GM23248 (cell line): ENCODE data around the gene DDX10. TPM values are rescaled to one million over a fixed set of nuclear protein-coding genes. Genes with fewer than 3 reads are reported as not detected.

Experiments
- DNase-seq: peaks from one replicate; pipeline ENCODE4 v3.0.0-alpha.2; 2015
- H2AFZ ChIP-seq: fragments of 200-600 bp; sonication (generic); 2 replicates; pipeline ENCODE4 v1.6.1; 2016; ENCODE audit warnings: antibody characterized with exemption
- H3F3A ChIP-seq: fragments of 200-600 bp; sonication (generic); 2 replicates; pipeline ENCODE4 v1.6.1; 2016; ENCODE audit warnings: mild to moderate bottlenecking, antibody characterized with exemption, mixed run types; ENCODE audit not compliant: insufficient read depth
- H3K27ac ChIP-seq: fragments of 200-600 bp; sonication (generic); 2 replicates; pipeline ENCODE4 v1.5.1; 2016; ENCODE audit warnings: mild to moderate bottlenecking
- H3K27me3 ChIP-seq: fragments of 200-600 bp; sonication (generic); replicated peaks from 2 replicates; pipeline ENCODE4 v1.6.1; 2016; ENCODE audit warnings: mild to moderate bottlenecking; ENCODE audit not compliant: insufficient read depth
- H3K36me3 ChIP-seq: fragments of 200-600 bp; sonication (generic); 2 replicates; pipeline ENCODE4 v1.6.1; 2016; ENCODE audit warnings: low read depth, mild to moderate bottlenecking
- H3K4me1 ChIP-seq: fragments of 200-600 bp; sonication (generic); 2 replicates; pipeline ENCODE4 v1.6.1; 2016; ENCODE audit warnings: mild to moderate bottlenecking; ENCODE audit not compliant: insufficient read depth
- H3K4me2 ChIP-seq: fragments of 200-600 bp; sonication (generic); one replicate; pipeline ENCODE4 v1.6.1; 2016; ENCODE audit warnings: mild to moderate bottlenecking; ENCODE audit not compliant: unreplicated experiment
- H3K4me3 ChIP-seq: fragments of 200-600 bp; sonication (generic); 2 replicates; pipeline ENCODE4 v1.5.1; 2016; ENCODE audit warnings: mild to moderate bottlenecking
- H3K79me2 ChIP-seq: fragments of 200-600 bp; sonication (generic); 2 replicates; pipeline ENCODE4 v1.6.1; 2016; ENCODE audit warnings: mild to moderate bottlenecking; ENCODE audit not compliant: insufficient read depth
- H3K9ac ChIP-seq: fragments of 200-600 bp; sonication (generic); 2 replicates; pipeline ENCODE4 v1.6.1; 2016; ENCODE audit warnings: mild to moderate bottlenecking
- H3K9me2 ChIP-seq: fragments of 200-600 bp; sonication (generic); 2 replicates; pipeline ENCODE4 v1.6.1; 2016; ENCODE audit warnings: mixed run types, mild to moderate bottlenecking, moderate library complexity; ENCODE audit not compliant: insufficient read depth
- H3K9me3 ChIP-seq: fragments of 200-600 bp; sonication (generic); one replicate; pipeline ENCODE4 v1.6.1; 2017; ENCODE audit warnings: low read depth
- H4K20me1 ChIP-seq: fragments of 200-600 bp; sonication (generic); 2 replicates; pipeline ENCODE4 v1.6.0; 2016; ENCODE audit not compliant: insufficient read depth
- EZH2 ChIP-seq: fragments of 200-600 bp; sonication (generic); IDR thresholded peaks from 2 replicates; pipeline ENCODE4 v1.6.1; 2018; ENCODE audit warnings: antibody characterized with exemption, mild to moderate bottlenecking; ENCODE audit not compliant: insufficient read depth, poor library complexity, severe bottlenecking
- EZH2phosphoT487 ChIP-seq: fragments of 200-600 bp; sonication (generic); IDR thresholded peaks from 2 replicates; pipeline ENCODE4 v1.6.1; 2018; ENCODE audit warnings: antibody characterized with exemption, moderate library complexity, mild to moderate bottlenecking, low read depth; ENCODE audit not compliant: insufficient read depth
- WGBS, 2 experiments: methylation state at CpG; one replicate each; pipeline ENCODE4 v1.1.6; 2015 to 2017; ENCODE audit warnings: low lambda C conversion rate in 2 of 2, low coverage in 1 of 2; ENCODE audit errors: missing lambda C conversion rate in 2 of 2; 5-methylcytosine and 5-hydroxymethylcytosine counted together
- in situ Hi-C: fragments of 300-500 bp; cut with MboI; formaldehyde crosslinking; loops from 2 replicates; pipeline ENCODE4 v1.15.0; 2020
- polyA plus RNA-seq: library from polyadenylated mRNA; unstranded; fragments of >200 nt; fragmentation: Nextera tagmentation; extraction: Ambion mirVana; gene quantifications from 2 replicates; pipeline ENCODE4 v1.2.1, GENCODE V29; 2016
- total RNA-seq: library from RNA; depleted of rRNA; stranded (reverse); fragments of >200 nt; shearing (Covaris generic); gene quantifications from 2 replicates; pipeline ENCODE4 v1.2.3, GENCODE V29; 2014; rRNA removed

Gene DDX10
- total RNA-seq: 11.5 and 31.2 TPM in 2 replicates
- 23.6 and 24.0 TPM in 2 replicates for polyA plus RNA-seq

DNA sequence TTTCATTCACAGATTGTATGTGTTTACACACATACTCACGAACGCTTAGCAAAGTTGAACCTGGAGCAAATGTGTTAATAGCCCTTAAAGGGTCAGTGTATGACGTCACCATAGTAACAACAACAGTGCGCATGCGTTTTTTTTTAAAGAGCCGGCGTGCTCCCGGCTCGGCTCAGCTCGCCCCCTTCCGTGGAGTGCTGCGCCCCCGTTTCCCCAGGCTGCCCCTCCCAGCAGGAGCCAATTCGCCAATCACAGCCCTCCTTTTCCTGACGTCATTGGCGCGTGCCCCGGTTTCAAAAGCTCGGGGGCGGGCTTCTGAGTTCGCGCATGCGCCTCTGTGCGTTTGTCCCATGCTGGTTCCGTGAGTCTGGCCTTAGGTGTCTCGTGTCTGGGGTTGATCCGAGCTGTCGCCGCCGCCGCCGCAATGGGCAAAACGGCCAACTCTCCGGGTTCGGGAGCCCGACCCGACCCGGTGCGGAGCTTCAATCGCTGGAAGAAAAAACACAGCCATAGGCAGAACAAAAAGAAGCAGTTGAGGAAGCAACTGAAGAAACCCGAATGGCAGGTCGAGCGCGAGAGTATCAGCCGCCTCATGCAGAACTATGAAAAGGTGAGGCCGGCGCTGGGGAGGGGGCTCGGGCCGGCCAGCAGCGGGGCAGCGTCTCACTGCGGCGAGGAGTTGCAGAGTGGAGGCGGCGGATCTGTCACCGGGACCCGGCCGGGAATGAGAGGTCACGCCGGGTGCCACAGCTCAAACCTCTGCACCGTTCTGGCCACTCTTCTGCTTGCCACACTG lies at the start of gene DDX10:
DDX10 (plus strand) TSS at position 340 of the 796 bp plus-strand sequence; CDS start at position 425, 85 bp downstream.
- Histone ChIP-seq H3K9ac (peak within 1 kb of the TSS; percentile 81), H2AFZ (peak within 1 kb of the TSS; percentile 97), H3K4me2 (peak within 1 kb of the TSS; percentile 86), H3K4me3 (peak within 1 kb of the TSS; percentile 87), H3F3A (no peaks in the 10 kb centered on the region), H3K36me3 (no peaks in the 10 kb centered on the region), H3K9me3 (no peaks in the 10 kb centered on the region), H4K20me1 (no peaks in the 10 kb centered on the region), H3K9me2 (no peaks in the 10 kb centered on the region), H3K27me3 (no peaks in the 10 kb centered on the region), H3K4me1 (0 out of 2 replicates have a peak, but pooled peaks cover 6% of the 10 kb centered on the region), H3K27ac (0 out of 2 replicates have a peak within 1 kb of the TSS, but pooled peaks have one; percentile 14), H3K79me2 (peaks cover 49% of the 10 kb centered on the region)
- in situ Hi-C loops: no loop called here
- DNase-seq: peak; percentile 99
- WGBS, 2 experiments: 1% methylated on average over 60 to 61 of the region's 61 CpGs
- TF ChIP-seq EZH2phosphoT487: no peak
- TF ChIP-seq EZH2: no peak

DNA sequence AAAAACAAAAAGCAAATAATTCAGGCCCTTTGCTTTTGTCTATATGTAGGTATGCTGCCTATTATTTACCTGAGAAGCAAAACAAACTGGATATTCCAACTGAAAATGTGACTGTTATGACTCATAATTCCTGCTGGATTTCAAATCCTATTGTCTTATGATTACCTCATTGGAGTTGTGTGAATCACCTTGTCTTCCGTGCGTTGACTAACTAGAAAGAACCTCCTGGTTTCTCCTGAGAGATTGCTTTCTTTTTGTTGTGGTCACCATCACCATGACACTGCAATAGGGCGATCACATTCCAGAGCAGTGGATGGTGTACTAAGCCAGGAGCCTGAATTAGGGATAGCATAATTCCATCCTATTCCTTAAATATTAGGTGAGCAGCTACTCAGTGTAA lies 48.3 kb upstream of the DDX10 start:
- DNase-seq: peak; percentile 93
- Histone ChIP-seq H4K20me1 (no peaks in the 10 kb centered on the region), H3K4me2 (no peak overlapping the region), H3K27ac (peak overlapping the region; percentile 9; the same call in 1 of the 2 replicates), H2AFZ (no peak overlapping the region), H3K9me3 (no peaks in the 10 kb centered on the region), H3K9ac (no peak overlapping the region), H3K27me3 (no peaks in the 10 kb centered on the region), H3K4me1 (peaks cover 12% of the 10 kb centered on the region), H3K9me2 (no peaks in the 10 kb centered on the region), H3K4me3 (no peak overlapping the region), H3F3A (no peaks in the 10 kb centered on the region), H3K36me3 (no peaks in the 10 kb centered on the region), H3K79me2 (no peaks in the 10 kb centered on the region)
- TF ChIP-seq EZH2 (no peak), EZH2phosphoT487 (no peak)
- in situ Hi-C loops: no loop called here
- 29 to 34% methylated on average over 3 of the region's 3 CpGs for WGBS, 2 experiments

- Histone ChIP-seq H3K4me2 (no peak overlapping the region), H3K27me3 (no peaks in the 10 kb centered on the region), H3K4me1 (peaks cover 12% of the 10 kb centered on the region), H3K9me2 (no peaks in the 10 kb centered on the region), H3F3A (no peaks in the 10 kb centered on the region), H3K79me2 (no peaks in the 10 kb centered on the region), H3K27ac (no peak overlapping the region), H2AFZ (no peak overlapping the region), H3K9me3 (no peaks in the 10 kb centered on the region), H3K36me3 (no peaks in the 10 kb centered on the region), H3K9ac (no peak overlapping the region), H4K20me1 (no peaks in the 10 kb centered on the region), H3K4me3 (no peak overlapping the region)
- in situ Hi-C loops: no loop called here
- DNase-seq: no peak
- WGBS, 2 experiments: 85 to 86% methylated on average over 4 of the region's 4 CpGs
- no peak for TF ChIP-seq EZH2
- no peak for TF ChIP-seq EZH2phosphoT487
Observed at GRCh38 chr11:108617055-108617454, 47.8 kb upstream of the DDX10 start.

DNA sequence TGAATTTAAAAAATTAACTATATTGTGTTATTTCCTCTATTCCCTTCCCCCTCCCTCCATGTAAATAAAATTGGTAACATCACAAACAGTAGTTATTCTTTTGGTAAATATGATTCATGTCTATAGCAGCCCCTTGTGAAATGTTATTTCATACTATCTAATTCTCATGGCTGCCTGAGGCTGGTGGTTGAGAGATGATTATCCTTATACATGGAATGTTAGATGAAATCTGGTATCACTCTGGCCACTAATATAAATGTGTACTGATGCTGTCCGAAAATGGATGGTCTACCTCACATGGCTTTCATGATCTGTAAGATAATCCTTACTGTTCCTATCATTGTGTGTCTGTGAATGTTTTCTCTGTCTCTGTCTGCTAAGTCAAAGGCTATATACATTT lies 46.3 kb upstream of the DDX10 start:
- no peak overlapping the region for H3K27ac ChIP-seq
- no peaks in the 10 kb centered on the region for H3K9me3 ChIP-seq
- no peaks in the 10 kb centered on the region for H3K79me2 ChIP-seq
- peaks cover 12% of the 10 kb centered on the region for H3K4me1 ChIP-seq
- TF ChIP-seq EZH2: no peak
- TF ChIP-seq EZH2phosphoT487: no peak
- H3K4me3 ChIP-seq: no peak overlapping the region
- WGBS, 2 experiments: 13 to 28% methylated on average over 1 of the region's 1 CpG
- no peaks in the 10 kb centered on the region for H3K36me3 ChIP-seq
- peak; percentile 24 for DNase-seq
- H3K9me2 ChIP-seq: no peaks in the 10 kb centered on the region
- in situ Hi-C loops: no loop called here
- H2AFZ ChIP-seq: no peak overlapping the region
- no peaks in the 10 kb centered on the region for H3F3A ChIP-seq
- no peak overlapping the region for H3K4me2 ChIP-seq
- H4K20me1 ChIP-seq: no peaks in the 10 kb centered on the region
- no peaks in the 10 kb centered on the region for H3K27me3 ChIP-seq
- no peak overlapping the region for H3K9ac ChIP-seq
